Fibroblast of lung (primary cell): ENCODE measurements around the gene MT1G. TPM values are rescaled to one million over a fixed set of nuclear protein-coding genes. Genes with fewer than 3 reads are reported as not detected.

Source experiments
- DNase-seq, 2 donors: peaks; one replicate each; pipeline versions ENCODE4 v3.0.0 to v3.0.0-alpha.2; 2010; ENCODE audit warnings: low read depth in 2 of 2
- H2AFZ ChIP-seq: 2 replicates; pipeline ENCODE4 v1.5.1; 2012; ENCODE audit warnings: low read length, control low read depth, inconsistent platforms
- H3K27ac ChIP-seq: 2 replicates; pipeline ENCODE4 v1.5.1; 2011; ENCODE audit warnings: low read length, control low read depth; ENCODE audit not compliant: insufficient read depth
- H3K27me3 ChIP-seq: 2 replicates; pipeline ENCODE4 v1.5.1; 2011; ENCODE audit warnings: mild to moderate bottlenecking, low read length; ENCODE audit not compliant: control insufficient read depth, insufficient read depth
- H3K36me3 ChIP-seq: 2 replicates; pipeline ENCODE4 v1.5.1; 2011; ENCODE audit warnings: low read length; ENCODE audit not compliant: control insufficient read depth, insufficient read depth
- H3K4me1 ChIP-seq: 2 replicates; pipeline ENCODE4 v1.5.1; 2011; ENCODE audit warnings: low read length; ENCODE audit not compliant: control insufficient read depth, insufficient read depth; ENCODE audit errors: extremely low read depth
- H3K4me2 ChIP-seq: 2 replicates; pipeline ENCODE4 v1.5.1; 2011; ENCODE audit warnings: low read length, control low read depth; ENCODE audit not compliant: insufficient read depth; ENCODE audit errors: extremely low read depth
- H3K4me3 ChIP-seq, 4 experiments: fragments of 200-600 bp in 1 of 4; sonication (generic) in 1 of 4; replicated peaks in 1 of 4; 2 replicates each; pipeline ENCODE4 v1.5.1; 2011 to 2016; ENCODE audit warnings: low read length in 4 of 4, low read depth in 3 of 4, mild to moderate bottlenecking in 3 of 4, control low read depth in 2 of 4, inconsistent platforms in 1 of 4, mixed read lengths in 1 of 4; ENCODE audit not compliant: insufficient read depth in 1 of 4; ENCODE audit errors: control extremely low read depth in 1 of 4
- H3K79me2 ChIP-seq: 2 replicates; pipeline ENCODE4 v1.5.1; 2012; ENCODE audit warnings: mild to moderate bottlenecking, low read length, inconsistent platforms; ENCODE audit not compliant: control insufficient read depth, insufficient read depth
- H3K9ac ChIP-seq: 2 replicates; pipeline ENCODE4 v1.5.1; 2011; ENCODE audit warnings: mild to moderate bottlenecking, low read length, control low read depth; ENCODE audit not compliant: insufficient read depth
- H3K9me3 ChIP-seq: 2 replicates; pipeline ENCODE4 v1.5.1; 2012; ENCODE audit warnings: low read depth, low read length; ENCODE audit not compliant: control insufficient read depth, insufficient read depth
- H4K20me1 ChIP-seq: 2 replicates; pipeline ENCODE4 v1.5.1; 2011; ENCODE audit warnings: low read length; ENCODE audit not compliant: control insufficient read depth, insufficient read depth; ENCODE audit errors: extremely low read depth
- EZH2 ChIP-seq: IDR thresholded peaks from 2 replicates; pipeline ENCODE4 v1.5.1; 2012; ENCODE audit warnings: low read length, control low read depth, mild to moderate bottlenecking; ENCODE audit errors: missing control alignments
- polyA plus RNA-seq, 2 donors: library from polyadenylated mRNA; depleted of rRNA in 1 of 2; stranded (reverse) in 1 of 2; unstranded in 1 of 2; fragments of >200 nt; gene quantifications; 2 replicates each; pipeline ENCODE4 v1.2.1, GENCODE V29; 2011 to 2012; ENCODE audit warnings: missing spikeins in 1 of 2
- total RNA-seq: library from RNA; depleted of rRNA; stranded (reverse); fragments of >200 nt; gene quantifications from 2 replicates; pipeline ENCODE4 v1.2.1, GENCODE V29; 2014
- TF ChIP-seq, protein P1 (sequence below), 2 donors: IDR thresholded peaks in 1 of 2; conservative IDR thresholded peaks in 1 of 2; 1 replicate in 1 of 2; 2 replicates in 1 of 2; pipeline ENCODE4 v1.5.1; 2011 to 2012; ENCODE audit warnings: low read length in 2 of 2, control low read depth in 1 of 2, inconsistent platforms in 1 of 2, low read depth in 1 of 2, mild to moderate bottlenecking in 1 of 2

The MT1G gene
- total and polyA plus RNA-seq, 2 donors (not counting 1 experiment from before 2014, with no cell fraction given), result 5.7 to 11.6 TPM

DNA sequence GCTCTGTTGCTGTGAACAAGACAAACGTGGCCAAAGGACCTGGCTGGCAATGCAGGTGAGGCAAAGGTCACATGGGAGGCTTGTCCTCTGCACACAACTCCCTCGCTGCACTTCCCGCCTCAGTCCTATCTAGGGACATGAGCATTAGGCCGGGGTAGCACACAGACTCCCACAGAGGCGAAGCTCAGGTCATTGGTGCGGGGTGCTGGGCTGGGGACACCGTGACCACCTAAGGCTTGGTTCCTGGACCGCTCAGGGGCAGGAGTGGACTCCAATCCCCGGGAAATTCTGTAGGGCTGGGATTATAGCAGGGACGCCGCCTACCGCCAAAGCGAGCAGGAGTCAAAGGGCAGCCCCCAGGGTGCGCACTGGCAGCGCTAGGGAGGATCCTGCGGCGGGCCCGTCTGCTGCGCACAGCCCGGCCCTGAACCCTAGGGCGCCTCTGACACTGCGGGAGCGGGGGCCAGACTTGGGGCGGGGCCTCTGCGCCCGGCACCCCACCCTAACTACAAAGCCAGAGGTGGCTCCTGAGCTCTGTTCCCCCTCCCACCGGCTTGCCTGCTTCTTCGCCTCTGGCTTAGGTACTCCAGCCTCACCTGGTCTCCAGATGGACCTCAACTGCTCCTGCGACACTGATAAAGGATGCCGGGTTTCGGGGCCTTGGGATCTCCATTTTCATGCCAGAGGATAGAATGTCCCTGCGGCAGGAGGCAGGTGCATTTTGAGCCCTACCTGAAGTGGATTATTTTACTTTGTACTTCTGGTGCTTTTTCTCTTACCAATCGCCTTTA is 20.0 kb downstream of the MT1G start:
- Histone ChIP-seq H3K4me2 (no peak overlapping the region), H2AFZ (no peak overlapping the region), H3K9me3 (no peaks in the 10 kb centered on the region), H3K36me3 (no peaks in the 10 kb centered on the region), H4K20me1 (no peaks in the 10 kb centered on the region), H3K27ac (no peak overlapping the region), H3K27me3 (peaks cover 33% of the 10 kb centered on the region), H3K4me3 (no peak overlapping the region), H3K79me2 (no peaks in the 10 kb centered on the region), H3K9ac (no peak overlapping the region), H3K4me1 (no peaks in the 10 kb centered on the region)
- no peak for TF ChIP-seq EZH2
- TF ChIP-seq, protein P1, sequence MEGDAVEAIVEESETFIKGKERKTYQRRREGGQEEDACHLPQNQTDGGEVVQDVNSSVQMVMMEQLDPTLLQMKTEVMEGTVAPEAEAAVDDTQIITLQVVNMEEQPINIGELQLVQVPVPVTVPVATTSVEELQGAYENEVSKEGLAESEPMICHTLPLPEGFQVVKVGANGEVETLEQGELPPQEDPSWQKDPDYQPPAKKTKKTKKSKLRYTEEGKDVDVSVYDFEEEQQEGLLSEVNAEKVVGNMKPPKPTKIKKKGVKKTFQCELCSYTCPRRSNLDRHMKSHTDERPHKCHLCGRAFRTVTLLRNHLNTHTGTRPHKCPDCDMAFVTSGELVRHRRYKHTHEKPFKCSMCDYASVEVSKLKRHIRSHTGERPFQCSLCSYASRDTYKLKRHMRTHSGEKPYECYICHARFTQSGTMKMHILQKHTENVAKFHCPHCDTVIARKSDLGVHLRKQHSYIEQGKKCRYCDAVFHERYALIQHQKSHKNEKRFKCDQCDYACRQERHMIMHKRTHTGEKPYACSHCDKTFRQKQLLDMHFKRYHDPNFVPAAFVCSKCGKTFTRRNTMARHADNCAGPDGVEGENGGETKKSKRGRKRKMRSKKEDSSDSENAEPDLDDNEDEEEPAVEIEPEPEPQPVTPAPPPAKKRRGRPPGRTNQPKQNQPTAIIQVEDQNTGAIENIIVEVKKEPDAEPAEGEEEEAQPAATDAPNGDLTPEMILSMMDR (conservative IDR thresholded peaks at IDR 0.05 in 1 of 2, IDR thresholded peaks at IDR 0.05 in 1 of 2; ENCODE audit: low read depth in 1 of 2, low read length in 2 of 2), result no peak
- DNase-seq, result no peak

DNA sequence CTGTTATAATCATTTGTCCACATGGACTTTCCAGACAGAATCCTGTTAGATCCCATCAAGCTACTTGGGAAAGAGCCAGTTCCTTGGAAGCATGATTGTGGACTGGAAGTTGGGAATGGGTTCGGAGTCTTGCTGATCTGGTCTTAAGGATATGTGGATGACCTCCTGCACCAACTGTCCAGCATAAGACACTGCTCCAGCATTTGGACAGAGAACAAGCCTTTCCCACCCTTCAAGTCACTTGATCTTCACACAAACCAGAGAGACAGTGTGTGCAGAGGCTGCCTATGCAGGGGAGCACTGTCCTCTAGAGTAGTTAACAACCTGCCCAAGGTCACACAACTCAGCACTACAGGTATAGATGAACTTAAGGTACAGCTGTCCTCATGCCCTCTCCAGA is 22.0 kb downstream of the MT1G start:
- Histone ChIP-seq H2AFZ (no peak overlapping the region), H3K79me2 (no peaks in the 10 kb centered on the region), H3K4me2 (no peak overlapping the region), H4K20me1 (no peaks in the 10 kb centered on the region), H3K9ac (no peak overlapping the region), H3K9me3 (no peaks in the 10 kb centered on the region), H3K4me3 (no peak overlapping the region), H3K27me3 (peaks cover 25% of the 10 kb centered on the region), H3K27ac (no peak overlapping the region), H3K36me3 (no peaks in the 10 kb centered on the region), H3K4me1 (no peaks in the 10 kb centered on the region)
- no peak for TF ChIP-seq EZH2
- TF ChIP-seq, protein P1 (conservative IDR thresholded peaks at IDR 0.05 in 1 of 2, IDR thresholded peaks at IDR 0.05 in 1 of 2; ENCODE audit: low read depth in 1 of 2, low read length in 2 of 2), result no peak
- DNase-seq, result no peak

DNA sequence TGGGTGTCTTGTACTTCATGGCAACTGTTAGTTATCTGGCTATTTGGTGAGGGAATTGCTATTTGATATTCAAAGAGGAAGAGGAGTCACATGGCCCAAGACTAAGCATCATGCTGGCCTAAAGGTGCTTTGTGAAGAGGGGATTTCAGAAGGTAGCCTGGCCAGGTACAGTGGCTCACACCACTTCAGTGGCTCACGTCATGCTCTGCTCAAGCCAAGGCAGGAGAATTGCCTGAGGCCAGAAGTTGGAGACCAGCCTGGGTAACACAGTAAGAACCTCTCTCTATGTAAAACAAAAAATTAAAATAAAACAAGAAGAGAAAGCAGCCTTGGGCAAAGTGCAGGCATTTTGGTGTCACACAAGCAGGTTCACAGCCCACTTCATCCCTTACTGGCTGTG is 22.6 kb downstream of the MT1G start:
- Histone ChIP-seq H3K27me3 (peaks cover 25% of the 10 kb centered on the region), H3K4me1 (no peaks in the 10 kb centered on the region), H3K9me3 (no peaks in the 10 kb centered on the region), H3K79me2 (no peaks in the 10 kb centered on the region), H3K36me3 (no peaks in the 10 kb centered on the region), H4K20me1 (no peaks in the 10 kb centered on the region), H3K4me2 (no peak overlapping the region), H3K4me3 (no peak overlapping the region), H3K27ac (no peak overlapping the region), H2AFZ (no peak overlapping the region), H3K9ac (no peak overlapping the region)
- no peak for TF ChIP-seq EZH2
- TF ChIP-seq, protein P1 (conservative IDR thresholded peaks at IDR 0.05 in 1 of 2, IDR thresholded peaks at IDR 0.05 in 1 of 2; ENCODE audit: low read depth in 1 of 2, low read length in 2 of 2), result no peak
- DNase-seq, result no peak
